Activated CD8-positive, alpha-beta memory T cell treated with anti-CD3 and anti-CD28 coated beads, Interleukin-2, amount 50 U/mL, for 4 hours (primary cell): Measurements from ENCODE around the gene C1QC.

ENCODE experiments used
- DNase-seq: peaks from one replicate; pipeline ENCODE4 v3.0.0-alpha.2; 2020

The C1QC gene

DNA sequence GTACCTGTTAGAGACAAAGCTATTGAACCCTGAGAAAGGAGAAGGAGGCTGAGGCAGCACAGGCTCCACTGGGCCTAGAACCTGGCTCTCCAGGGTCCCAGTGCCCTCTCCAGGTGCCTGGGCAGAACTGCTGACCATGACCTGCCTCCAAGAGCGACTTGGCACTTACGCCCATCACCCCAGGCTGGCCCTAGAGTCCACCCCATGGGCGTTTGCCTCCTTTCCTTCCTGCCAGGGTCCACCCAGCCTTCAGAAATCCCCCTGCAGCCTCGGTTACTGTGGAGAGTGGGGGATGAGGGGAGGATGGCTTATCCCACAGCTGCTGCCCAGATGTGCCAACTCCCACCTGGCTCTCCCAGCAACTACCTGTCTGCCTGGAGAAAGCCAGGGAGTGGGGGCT lies 21.7 kb upstream of the C1QC start:
- no peak for DNase-seq

DNA sequence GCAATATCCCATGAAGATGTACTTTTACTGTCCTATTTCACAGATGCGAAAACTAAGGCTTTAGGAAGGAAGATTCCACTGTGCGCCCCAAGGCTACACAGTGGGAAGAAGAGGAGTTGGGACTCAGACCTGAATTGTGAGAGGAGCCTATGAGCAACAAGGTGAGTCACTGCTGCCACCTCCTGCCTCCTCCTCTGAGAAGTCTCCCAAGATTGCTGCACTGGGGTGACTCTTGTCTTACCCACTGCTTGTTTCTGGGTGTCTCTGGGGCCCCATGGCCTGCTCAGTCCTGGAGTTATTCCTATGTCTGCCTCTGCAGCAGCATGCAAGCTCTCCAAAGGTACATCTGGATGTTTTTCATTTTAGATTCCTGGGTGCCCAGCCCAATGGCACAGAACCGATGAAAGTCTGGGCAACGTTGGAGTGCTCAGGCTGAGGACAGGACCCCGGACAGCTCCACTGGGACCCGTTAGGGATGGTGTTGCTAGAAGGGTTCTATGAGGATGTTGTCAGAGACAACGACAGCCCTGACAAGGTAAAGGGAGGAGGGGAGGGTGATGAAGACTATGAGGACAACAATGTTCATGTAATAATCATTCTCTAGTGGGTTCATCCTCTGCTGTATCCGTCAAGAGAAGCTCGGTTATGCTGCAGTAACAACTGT lies 18.0 kb upstream of the C1QC start:
- no peak for DNase-seq

DNA sequence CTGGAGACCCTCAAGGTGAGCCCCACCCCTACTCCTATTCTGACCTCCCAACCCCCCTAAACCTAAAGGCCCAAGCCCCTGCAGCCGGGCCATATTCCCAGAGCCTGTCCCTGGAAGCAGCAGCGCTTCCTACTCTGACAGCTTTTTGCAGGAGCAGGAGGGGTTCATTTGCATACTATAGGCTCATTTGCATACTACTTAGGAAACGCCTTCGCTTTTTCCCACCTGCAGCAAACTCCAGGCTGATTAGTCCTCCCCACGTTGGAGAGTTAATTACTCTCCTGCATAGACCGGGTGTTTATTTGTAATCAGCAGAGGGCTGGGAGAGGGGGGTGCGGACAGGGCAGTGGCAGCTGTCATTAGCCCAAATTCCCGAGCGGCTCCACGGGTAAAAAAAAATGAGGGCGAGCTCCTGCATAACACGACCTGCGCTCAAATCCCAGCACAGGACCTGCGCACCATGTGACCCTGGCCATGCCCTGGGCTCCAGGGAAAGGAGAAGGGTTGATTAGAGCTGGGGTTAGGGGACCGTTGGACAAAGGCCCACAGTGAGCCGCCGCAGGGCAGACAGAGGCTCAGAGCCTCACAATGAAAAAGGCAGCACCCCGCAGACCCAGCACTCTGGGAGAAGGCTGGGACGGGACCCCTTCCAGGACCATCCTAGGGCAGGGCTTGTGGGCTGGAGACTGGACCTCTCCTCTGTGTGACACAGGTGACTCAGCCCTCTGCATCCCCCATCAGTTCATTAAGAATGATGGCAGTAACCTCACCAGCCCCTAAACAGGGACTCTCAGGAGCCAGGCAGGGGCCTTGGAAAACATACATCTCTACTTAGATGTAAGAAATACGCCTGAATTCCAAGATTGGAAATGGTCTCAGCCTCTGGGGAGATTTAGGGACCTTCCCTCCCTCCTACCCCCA lies 16.9 kb upstream of the C1QC start:
- no peak for DNase-seq

DNA sequence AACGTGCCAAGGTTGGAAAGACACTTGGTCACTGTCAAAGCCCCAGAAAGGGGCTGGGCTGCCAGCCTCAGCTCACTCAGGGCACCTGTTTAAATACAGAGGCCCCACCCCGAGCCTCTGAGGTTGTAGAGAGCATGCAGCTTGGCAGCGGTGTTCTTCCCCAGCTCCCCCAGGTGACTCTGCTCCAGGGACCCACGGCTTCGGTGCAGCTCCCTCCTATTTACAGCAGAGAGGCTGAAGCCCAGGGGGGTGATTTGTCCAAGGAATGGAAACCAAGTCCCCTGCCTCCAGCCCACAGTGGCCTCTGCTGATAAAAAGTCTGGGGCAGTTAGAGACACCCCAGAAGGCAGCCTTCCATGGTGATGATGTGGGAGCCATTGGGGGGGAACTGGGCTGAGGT lies 16.1 kb upstream of the C1QC start:
- DNase-seq, result no peak

DNA sequence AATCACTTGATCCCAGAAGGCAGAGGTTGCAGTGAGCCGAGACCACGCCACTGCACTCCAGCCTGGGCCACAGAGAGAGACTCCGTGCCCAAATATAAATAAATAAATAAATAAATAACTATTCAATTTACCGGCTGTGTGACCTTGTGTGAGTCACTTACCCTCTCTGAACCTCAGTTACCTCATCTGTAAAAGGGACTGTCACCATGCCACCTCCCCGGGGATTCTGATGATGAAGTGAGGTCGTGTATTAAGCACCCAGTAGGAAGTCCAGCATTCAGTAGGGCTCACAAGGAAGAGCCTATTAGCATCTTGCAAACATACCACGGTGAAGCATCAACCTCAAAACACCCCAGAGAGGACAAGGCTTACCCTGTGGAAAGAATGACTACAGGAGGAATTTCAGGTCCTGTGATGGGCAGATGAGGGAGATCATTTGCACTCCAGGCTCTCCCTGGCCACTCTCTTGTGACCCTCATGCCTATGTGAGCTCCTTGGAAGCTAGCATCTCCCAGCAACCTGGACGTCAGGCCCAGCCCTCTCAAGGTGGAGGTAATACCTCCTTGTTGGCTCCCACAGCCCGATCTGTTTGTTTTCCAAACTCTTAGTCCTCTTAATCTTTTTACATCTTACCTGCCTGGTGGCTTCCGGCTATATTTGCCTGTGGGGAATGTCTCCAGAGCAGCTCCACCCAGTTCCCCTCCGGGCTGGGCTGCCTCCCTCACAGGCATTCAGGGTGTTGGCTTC lies 14.6 kb upstream of the C1QC start:
- DNase-seq, result no peak

DNA sequence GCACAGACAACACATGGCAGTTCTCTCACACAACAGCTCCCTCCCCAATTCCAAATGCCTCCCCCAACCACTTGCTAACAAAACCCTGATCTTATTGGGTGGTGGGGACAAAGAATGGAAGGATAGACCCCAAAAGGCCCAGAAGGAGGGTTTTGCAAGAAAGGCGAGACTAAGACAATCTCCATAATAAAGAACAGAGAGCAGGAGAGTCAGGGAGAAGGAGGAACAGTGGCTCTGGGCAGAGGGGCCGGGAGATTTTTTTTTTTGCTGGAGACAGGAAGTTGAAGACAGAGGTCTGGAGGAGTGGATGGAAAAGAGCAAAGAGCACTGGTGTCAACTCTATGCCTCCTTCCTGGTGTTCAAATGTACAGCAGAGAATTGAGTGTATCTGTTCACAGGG lies 13.5 kb upstream of the C1QC start:
- DNase-seq, result no peak

DNA sequence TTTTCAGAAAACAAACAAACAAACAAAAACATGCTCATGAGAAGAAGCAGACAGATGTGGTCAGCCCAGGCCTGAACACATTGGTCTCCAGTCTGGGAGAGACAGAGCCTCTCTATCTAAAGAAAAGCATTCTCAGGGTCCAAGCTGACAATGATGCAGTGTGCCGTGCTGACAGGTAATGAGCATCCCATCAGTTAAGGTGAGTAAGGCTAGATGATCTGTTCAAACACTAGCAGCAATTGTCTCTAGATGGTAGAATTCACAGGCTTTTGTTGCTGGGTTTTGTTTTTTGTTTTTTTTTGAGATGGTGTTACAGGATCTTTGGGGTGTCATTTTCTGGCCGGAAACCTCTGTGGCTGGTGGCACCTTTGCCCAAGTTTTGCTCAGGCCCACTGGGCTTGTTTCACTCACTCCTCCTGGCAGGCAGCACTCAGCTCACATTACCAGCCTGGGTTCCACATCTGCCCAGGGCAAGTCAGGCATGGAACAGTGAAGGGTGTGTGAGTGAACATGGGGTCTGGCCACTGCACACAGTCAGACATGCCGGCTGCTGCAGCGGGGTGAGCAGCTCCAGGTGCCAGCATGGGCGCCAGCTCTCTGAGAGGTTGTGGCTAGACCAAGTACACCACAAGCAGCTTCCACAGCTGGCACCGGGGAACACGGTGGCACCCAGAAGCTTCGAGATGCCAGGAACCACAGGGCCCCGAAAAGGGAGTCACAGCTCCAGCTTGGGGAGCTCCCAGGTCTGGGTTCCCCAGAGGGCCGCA lies 9.6 kb upstream of the C1QC start:
- DNase-seq, result no peak

DNA sequence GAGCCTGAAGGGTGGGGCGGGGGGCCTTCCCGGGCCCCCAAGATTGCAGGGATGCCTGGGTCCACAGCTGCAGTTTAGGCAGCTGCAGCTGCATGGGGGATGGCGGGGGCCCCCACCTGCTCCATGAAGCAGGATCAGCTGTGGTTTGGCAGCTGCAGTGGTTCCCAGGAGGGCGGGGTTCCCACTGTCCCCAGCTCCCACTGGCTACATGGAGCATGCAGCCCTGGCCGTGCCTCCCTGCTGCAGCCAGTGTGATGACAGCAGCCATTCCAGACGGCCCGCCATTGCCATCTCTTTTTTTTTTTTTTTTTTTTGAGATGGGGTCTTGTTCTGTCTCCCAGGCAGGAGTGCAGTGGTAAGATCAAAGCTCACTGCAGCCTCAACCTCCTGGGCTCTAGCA lies 8.0 kb upstream of the C1QC start:
- no peak for DNase-seq

DNA sequence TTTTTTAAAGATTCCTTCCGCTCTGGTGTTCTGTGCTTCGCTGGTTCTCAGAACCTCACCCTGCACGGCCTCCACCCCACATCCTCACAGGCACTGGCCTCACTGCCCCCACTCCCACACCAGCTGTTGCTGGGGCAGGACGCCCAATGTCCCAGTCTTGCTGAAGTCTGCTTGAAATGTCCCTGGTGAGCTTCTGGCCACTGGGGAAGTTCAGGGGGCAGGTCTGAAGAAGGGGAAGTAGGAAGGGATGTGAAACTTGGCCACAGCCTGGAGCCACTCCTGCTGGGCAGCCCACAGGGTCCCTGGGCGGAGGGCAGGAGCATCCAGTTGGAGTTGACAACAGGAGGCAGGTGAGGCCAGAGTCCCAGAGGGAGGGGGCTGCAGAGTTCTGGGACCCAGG lies 7.1 kb upstream of the C1QC start, which contains the start of gene C1QA:
Gene C1QA (plus strand): TSS at position 276 of the 400 bp plus-strand sequence. CDS start 989 bp downstream, outside the sequence.
- no peak for DNase-seq

DNA sequence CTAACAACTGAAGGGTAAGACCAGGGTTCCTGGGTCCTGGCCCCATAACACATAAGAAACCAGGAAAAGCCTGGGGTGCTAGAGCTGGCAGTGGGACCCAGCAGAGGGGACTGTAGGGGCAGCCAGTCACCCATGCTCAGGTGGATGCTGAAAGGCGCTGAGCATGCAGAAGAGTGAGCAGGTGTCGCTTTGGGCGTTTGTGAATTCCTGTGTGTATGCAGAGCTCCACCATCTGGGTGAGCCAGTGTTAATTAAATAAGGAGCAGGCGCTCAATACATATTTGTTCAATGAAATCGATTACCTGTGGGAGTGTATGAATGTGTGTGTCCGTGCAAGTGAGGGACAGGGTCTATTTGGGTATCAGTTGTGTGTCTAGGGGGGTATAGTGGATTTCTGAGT lies 6.5 kb upstream of the C1QC start:
- DNase-seq, result no peak

DNA sequence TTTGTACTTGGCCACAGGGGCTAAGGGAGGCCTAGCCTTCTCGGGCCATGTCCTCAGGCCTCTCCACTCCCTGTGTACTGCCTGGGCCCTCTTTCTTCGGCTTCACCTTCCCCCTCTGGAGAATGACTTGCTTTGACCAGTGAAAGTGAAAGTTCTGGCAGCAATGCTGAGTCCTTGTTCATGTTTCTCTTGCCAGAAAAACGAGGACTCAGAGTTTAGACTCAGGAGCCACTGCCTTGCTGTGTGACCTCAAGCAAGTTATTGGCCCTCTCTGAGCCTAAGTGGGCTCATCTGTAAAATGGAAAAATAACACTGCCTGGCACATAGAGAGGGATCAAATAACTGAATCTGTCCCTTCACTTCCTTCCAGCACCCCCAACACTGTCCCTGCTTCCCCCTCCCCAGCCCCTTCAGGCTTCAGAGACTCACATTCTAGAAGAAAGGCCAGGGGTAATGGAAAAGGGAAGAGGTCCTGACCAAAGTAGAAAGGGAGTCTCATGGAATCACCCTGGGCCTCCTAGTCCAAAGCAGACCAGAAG lies 5.5 kb upstream of the C1QC start:
- no peak for DNase-seq

DNA sequence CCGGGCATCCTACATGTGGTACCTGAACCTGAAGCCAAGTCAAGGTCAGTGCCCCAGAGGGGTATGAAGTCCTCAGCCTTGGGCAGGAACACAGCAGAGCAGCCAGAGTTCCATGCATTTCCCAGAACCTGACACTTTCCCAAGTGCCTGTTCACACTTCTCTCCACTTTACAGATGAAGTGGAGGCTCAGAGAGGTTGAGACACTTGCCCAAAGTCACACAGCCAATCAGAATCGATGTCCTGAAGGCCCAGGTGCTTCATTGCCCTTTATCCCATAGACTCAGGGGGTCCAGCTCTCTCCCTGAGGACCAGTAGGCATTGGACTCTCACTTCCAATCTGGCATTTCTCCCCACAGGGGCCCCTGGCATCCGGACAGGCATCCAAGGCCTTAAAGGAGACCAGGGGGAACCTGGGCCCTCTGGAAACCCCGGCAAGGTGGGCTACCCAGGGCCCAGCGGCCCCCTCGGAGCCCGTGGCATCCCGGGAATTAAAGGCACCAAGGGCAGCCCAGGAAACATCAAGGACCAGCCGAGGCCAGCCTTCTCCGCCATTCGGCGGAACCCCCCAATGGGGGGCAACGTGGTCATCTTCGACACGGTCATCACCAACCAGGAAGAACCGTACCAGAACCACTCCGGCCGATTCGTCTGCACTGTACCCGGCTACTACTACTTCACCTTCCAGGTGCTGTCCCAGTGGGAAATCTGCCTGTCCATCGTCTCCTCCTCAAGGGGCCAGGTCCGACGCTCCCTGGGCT lies 4.8 kb upstream of the C1QC start:
- no peak for DNase-seq

DNA sequence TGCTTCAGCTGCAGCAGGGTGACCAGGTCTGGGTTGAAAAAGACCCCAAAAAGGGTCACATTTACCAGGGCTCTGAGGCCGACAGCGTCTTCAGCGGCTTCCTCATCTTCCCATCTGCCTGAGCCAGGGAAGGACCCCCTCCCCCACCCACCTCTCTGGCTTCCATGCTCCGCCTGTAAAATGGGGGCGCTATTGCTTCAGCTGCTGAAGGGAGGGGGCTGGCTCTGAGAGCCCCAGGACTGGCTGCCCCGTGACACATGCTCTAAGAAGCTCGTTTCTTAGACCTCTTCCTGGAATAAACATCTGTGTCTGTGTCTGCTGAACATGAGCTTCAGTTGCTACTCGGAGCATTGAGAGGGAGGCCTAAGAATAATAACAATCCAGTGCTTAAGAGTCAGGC lies 4.1 kb upstream of the C1QC start:
- no peak for DNase-seq

DNA sequence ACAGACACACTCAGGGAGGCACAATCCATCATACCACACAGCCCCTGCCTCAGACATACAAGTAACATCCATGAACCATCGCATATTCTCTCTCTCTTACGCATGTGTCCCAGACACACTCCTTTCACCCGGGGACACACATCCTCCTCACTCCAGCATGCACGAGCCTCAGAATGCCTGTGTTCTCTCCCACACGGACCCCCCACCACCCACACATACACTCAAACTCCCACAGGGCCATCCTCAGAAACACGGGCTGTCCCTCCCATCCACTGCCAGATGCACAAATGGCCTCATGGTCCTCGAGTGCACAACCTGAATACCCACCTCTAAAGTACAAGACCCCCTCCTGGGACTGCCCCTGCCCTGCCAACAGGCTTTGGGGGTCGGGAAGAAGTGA lies 2.2 kb upstream of the C1QC start:
- DNase-seq, result no peak

DNA sequence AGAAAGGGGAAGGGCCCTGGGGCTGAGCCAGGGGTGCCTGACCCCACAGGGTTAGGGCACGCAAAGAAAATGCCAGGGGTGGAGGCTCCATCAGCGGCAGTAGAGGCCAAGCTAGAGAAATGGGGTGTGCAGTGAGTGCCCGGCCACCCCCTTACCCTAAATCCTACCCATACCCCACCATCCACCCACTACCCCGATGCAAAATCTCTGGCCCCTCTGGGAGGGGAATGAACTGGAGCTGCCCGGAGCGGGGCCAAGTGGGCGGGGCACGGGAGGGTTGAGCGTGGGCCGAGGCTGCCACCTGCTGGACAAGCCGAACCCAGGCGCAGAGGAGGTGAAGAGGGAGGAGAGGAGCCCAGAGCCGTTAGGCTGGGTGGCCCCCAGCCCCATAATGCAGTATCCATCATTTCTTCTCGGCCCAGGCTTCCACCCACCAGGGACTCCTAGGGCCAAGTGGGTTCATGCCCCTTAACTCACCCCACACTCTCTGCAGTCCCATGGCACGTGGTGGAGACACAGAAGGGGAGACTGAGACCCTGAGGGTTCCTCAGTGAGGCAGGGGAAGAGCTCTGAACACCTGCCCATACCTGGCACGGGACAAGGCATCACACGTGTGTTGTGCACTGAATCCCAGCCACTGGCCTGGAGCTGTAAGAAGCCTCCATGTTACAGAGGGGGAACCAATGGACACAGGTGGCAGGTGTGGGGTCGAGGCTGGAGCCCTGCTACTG lies 1.4 kb upstream of the C1QC start:
- DNase-seq, result peak; percentile 68

DNA sequence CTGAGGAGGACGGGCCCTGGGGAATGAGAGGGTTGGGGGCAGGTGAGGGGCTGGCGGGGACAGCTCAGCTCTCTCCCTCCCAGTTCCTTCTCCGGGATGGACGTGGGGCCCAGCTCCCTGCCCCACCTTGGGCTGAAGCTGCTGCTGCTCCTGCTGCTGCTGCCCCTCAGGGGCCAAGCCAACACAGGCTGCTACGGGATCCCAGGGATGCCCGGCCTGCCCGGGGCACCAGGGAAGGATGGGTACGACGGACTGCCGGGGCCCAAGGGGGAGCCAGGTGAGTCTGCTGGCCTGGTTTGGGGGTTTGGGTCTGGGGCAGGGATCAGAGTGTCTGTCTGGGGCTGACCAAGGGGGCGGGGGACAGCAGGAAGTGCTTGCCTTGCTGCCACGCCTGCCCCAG lies 495 bp downstream of the C1QC start:
- no peak for DNase-seq

DNA sequence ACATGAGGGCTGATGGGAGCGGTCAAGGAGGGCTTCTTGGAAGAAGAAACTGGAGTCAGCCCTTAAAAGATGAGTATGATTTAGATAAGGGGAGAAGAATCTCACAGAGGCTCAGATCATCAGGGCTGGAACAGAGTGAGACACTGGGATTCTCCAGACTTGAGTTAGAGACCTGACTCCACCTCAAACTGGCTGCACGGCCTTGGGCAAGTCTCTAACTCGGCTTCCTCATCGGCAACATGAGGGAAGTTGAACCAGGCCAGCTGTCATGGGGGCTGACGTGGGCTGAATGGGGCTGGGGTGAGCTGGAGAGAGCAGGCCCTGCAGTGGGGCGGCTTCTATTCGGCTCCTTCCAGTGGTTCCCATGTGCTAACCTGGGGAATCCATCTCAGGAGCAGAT lies 2.5 kb downstream of the C1QC start:
- no peak for DNase-seq

DNA sequence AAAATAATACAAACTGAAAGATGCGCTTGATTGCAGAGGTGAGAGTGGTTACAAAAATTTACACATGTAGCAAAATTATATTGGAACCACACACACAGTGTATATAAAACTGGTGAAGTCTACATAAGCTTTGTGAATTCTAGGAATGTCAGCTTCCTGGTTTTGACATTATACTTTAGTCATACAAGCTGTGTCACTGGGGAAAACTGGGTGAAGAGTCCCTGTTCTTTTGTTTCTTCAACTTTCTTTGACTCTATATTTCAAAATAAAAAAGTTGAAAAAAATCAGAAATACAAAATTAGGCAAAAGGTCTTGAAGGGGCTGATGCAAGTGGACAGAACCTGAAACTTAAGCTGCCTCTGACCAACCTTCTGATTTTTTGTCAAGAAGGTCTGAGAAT lies 3.0 kb downstream of the C1QC start:
- no peak for DNase-seq

DNA sequence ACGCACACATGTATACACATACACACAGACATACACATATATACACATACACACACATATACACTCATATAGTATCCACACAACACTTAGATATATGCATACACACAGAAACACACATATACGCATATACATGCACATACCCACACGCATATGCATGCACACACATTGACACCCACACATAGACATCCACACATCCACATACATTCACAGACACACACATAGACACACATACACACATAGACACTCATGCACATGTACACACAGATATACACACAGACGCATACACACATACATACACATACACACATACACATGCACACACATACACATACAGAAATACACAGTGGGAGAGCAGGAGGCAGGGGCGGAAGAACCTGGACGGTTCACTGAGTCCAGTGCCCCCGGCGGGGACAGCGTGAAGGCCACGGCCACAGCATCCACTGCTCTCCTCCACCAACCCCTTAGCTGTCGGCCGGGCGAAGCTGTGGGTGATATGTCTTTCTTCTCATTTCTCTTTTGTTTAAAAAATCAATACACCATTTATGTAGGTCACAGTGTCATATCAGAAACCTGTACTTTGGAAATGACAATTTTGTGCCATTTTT lies 6.8 kb downstream of the C1QC start:
- DNase-seq, result no peak
